ENCODE measurements around the gene RTL10.

The RTL10 gene

DNA sequence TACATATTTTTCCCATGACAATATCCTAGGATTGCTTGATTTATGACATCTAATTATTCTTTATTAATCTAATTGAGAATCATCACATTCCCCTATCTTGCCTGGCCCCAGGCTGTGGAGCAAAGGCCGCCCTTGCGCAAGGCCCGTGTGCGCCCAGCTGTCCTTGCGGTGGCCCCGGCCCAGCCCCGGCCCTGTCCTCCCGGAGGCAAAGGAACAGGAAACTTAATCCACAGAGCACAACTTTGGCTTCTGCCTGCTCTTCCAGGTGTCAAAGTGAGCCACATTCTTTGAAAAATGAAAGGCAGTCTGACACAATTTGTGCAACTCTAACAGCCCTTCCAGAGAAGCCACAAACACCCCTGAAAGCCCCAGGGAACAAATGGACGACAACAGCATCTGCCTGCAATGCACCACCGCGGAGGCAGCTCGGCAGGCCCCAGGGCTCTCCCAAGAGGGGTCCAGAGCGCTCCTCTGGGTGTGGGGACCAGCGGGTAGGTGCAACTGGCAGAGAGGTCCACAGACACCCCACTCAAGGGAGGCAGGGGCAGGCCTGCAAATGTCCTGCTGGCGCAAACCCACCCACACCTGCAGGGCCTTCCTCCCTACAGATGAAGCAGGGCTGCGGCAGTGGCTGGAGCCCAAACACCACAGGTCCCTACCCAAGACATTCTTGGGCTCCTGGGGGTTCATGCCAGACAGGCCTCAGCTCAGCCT is 30.3 kb downstream of the RTL10 start:
- H3K4me2 ChIP-seq (ENCODE audit: low read depth, low read length), result no peak overlapping the region
- H3K9me3 ChIP-seq (replicated peaks; ENCODE audit: insufficient read depth, low read length), result no peaks in the 10 kb centered on the region
- H3K9me2 ChIP-seq (replicated peaks; ENCODE audit: insufficient read depth, low read length), result no peaks in the 10 kb centered on the region
- TF ChIP-seq EZH2 (optimal IDR thresholded peaks at IDR 0.05; ENCODE audit: low read depth, low read length) (no peak), EZH2phosphoT487 (IDR thresholded peaks at IDR 0.05; ENCODE audit: low read length) (no peak)
- TF ChIP-seq, protein P1, sequence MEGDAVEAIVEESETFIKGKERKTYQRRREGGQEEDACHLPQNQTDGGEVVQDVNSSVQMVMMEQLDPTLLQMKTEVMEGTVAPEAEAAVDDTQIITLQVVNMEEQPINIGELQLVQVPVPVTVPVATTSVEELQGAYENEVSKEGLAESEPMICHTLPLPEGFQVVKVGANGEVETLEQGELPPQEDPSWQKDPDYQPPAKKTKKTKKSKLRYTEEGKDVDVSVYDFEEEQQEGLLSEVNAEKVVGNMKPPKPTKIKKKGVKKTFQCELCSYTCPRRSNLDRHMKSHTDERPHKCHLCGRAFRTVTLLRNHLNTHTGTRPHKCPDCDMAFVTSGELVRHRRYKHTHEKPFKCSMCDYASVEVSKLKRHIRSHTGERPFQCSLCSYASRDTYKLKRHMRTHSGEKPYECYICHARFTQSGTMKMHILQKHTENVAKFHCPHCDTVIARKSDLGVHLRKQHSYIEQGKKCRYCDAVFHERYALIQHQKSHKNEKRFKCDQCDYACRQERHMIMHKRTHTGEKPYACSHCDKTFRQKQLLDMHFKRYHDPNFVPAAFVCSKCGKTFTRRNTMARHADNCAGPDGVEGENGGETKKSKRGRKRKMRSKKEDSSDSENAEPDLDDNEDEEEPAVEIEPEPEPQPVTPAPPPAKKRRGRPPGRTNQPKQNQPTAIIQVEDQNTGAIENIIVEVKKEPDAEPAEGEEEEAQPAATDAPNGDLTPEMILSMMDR (IDR thresholded peaks at IDR 0.05; ENCODE audit: low read length), result no peak
- no peaks in the 10 kb centered on the region for H4K20me1 ChIP-seq (ENCODE audit: insufficient read depth, low read length)
- no peak for DNase-seq
- no peaks in the 10 kb centered on the region for H3K27me3 ChIP-seq (replicated peaks; ENCODE audit: insufficient read depth, low read length)
- H3K79me2 ChIP-seq (ENCODE audit: low read length), result peaks cover 11% of the 10 kb centered on the region; the same call in 1 of the 2 replicates
- no peak overlapping the region for H3K4me3 ChIP-seq (ENCODE audit: low read length)
- H3K36me3 ChIP-seq (replicated peaks; ENCODE audit: insufficient read depth, low read length), result no peaks in the 10 kb centered on the region
- no peaks in the 10 kb centered on the region for H3K4me1 ChIP-seq (ENCODE audit: low read length)
- H2AFZ ChIP-seq (ENCODE audit: low read length), result no peak overlapping the region
- peak overlapping the region; percentile 39; the same call in 1 of the 2 replicates for H3K27ac ChIP-seq (ENCODE audit: low read length)
- no peak overlapping the region for H3K9ac ChIP-seq (ENCODE audit: low read length)
- no peaks in the 10 kb centered on the region for H3F3A ChIP-seq (ENCODE audit: insufficient read depth, low read length)

DNA sequence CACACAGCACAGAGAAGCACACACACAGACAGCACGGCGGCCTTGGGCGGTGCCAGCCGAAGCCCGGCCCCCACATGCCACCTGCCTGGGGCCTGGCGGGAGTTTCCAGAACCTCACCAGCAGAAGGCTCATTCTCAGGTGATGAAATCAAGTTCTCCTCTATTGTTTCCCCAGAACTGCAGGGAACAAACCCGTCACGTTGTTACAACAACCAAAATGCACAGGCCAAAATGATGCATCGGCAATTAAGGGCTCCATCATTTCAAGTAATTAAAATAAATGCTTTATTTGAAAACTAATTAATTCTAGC is 30.8 kb downstream of the RTL10 start:
- Histone ChIP-seq H3K27ac (ENCODE audit: low read length) (peak overlapping the region; percentile 39; the same call in 1 of the 2 replicates), H3K9me2 (replicated peaks; ENCODE audit: insufficient read depth, low read length) (no peaks in the 10 kb centered on the region), H3K9ac (ENCODE audit: low read length) (no peak overlapping the region), H3K4me1 (ENCODE audit: low read length) (no peaks in the 10 kb centered on the region), H4K20me1 (ENCODE audit: insufficient read depth, low read length) (no peaks in the 10 kb centered on the region), H3K27me3 (replicated peaks; ENCODE audit: insufficient read depth, low read length) (no peaks in the 10 kb centered on the region), H2AFZ (ENCODE audit: low read length) (no peak overlapping the region), H3K4me3 (ENCODE audit: low read length) (no peak overlapping the region), H3K36me3 (replicated peaks; ENCODE audit: insufficient read depth, low read length) (no peaks in the 10 kb centered on the region), H3K4me2 (ENCODE audit: low read depth, low read length) (no peak overlapping the region), H3K9me3 (replicated peaks; ENCODE audit: insufficient read depth, low read length) (no peaks in the 10 kb centered on the region), H3K79me2 (ENCODE audit: low read length) (peaks cover 11% of the 10 kb centered on the region; the same call in 1 of the 2 replicates), H3F3A (ENCODE audit: insufficient read depth, low read length) (no peaks in the 10 kb centered on the region)
- peak; percentile 62 for DNase-seq
- no peak for TF ChIP-seq EZH2 (optimal IDR thresholded peaks at IDR 0.05; ENCODE audit: low read depth, low read length)
- TF ChIP-seq, protein P1 (IDR thresholded peaks at IDR 0.05; ENCODE audit: low read length), result no peak
- no peak for TF ChIP-seq EZH2phosphoT487 (IDR thresholded peaks at IDR 0.05; ENCODE audit: low read length)

DNA sequence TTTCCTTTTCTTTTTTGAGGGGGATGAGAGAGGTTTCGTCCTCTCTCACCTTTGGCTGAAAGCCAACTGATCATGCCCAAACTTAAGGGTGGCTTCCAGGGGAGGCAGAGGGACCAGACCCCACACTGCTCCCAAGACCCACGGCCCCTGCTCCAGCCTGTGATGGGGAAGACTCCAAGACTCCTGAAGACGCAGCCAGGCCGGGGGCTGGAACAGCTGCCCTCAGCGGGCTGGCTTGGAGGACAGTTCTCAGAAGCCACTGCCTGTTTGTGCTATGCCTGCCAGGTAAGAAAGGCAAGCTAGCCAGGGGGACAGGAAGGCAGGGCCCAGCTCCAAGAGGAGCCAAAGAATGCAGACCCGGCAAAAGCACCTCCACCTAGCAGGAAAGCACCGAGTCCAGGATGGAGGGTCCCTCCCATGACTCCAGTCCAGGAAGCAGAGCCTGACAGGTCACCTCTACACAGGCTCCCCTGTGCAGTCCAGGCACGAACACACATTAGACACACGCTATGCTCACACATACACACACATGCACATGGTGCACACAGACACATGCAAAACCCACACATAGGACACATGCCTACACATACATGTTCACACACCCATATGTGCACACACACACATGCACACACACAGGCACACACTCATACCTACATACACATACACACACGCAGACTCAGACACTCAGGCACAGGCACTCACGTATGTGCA is 31.3 kb downstream of the RTL10 start:
- no peaks in the 10 kb centered on the region for H3K9me2 ChIP-seq (replicated peaks; ENCODE audit: insufficient read depth, low read length)
- no peak overlapping the region for H2AFZ ChIP-seq (ENCODE audit: low read length)
- no peak overlapping the region for H3K4me3 ChIP-seq (ENCODE audit: low read length)
- TF ChIP-seq EZH2phosphoT487 (IDR thresholded peaks at IDR 0.05; ENCODE audit: low read length) (no peak), EZH2 (optimal IDR thresholded peaks at IDR 0.05; ENCODE audit: low read depth, low read length) (no peak)
- no peaks in the 10 kb centered on the region for H3F3A ChIP-seq (ENCODE audit: insufficient read depth, low read length)
- DNase-seq, result no peak
- H3K27ac ChIP-seq (ENCODE audit: low read length), result no peak overlapping the region
- peaks cover 11% of the 10 kb centered on the region; the same call in 1 of the 2 replicates for H3K79me2 ChIP-seq (ENCODE audit: low read length)
- H3K9me3 ChIP-seq (replicated peaks; ENCODE audit: insufficient read depth, low read length), result no peaks in the 10 kb centered on the region
- no peaks in the 10 kb centered on the region for H3K36me3 ChIP-seq (replicated peaks; ENCODE audit: insufficient read depth, low read length)
- H3K9ac ChIP-seq (ENCODE audit: low read length), result no peak overlapping the region
- H3K4me2 ChIP-seq (ENCODE audit: low read depth, low read length), result no peak overlapping the region
- H3K4me1 ChIP-seq (ENCODE audit: low read length), result no peaks in the 10 kb centered on the region
- H3K27me3 ChIP-seq (replicated peaks; ENCODE audit: insufficient read depth, low read length), result no peaks in the 10 kb centered on the region
- H4K20me1 ChIP-seq (ENCODE audit: insufficient read depth, low read length), result no peaks in the 10 kb centered on the region

Measured in MM.1S (cell line).